Fibroblast of lung (primary cell): ENCODE results near the gene ABCA13. TPM values are rescaled to one million over a fixed set of nuclear protein-coding genes. Genes with fewer than 3 reads are reported as not detected.

Source experiments
- DNase-seq, 2 donors: peaks; one replicate each; pipeline versions ENCODE4 v3.0.0 to v3.0.0-alpha.2; 2010; ENCODE audit warnings: low read depth in 2 of 2
- H2AFZ ChIP-seq: 2 replicates; pipeline ENCODE4 v1.5.1; 2012; ENCODE audit warnings: low read length, control low read depth, inconsistent platforms
- H3K27ac ChIP-seq: 2 replicates; pipeline ENCODE4 v1.5.1; 2011; ENCODE audit warnings: low read length, control low read depth; ENCODE audit not compliant: insufficient read depth
- H3K27me3 ChIP-seq: 2 replicates; pipeline ENCODE4 v1.5.1; 2011; ENCODE audit warnings: mild to moderate bottlenecking, low read length; ENCODE audit not compliant: control insufficient read depth, insufficient read depth
- H3K36me3 ChIP-seq: 2 replicates; pipeline ENCODE4 v1.5.1; 2011; ENCODE audit warnings: low read length; ENCODE audit not compliant: control insufficient read depth, insufficient read depth
- H3K4me1 ChIP-seq: 2 replicates; pipeline ENCODE4 v1.5.1; 2011; ENCODE audit warnings: low read length; ENCODE audit not compliant: control insufficient read depth, insufficient read depth; ENCODE audit errors: extremely low read depth
- H3K4me2 ChIP-seq: 2 replicates; pipeline ENCODE4 v1.5.1; 2011; ENCODE audit warnings: low read length, control low read depth; ENCODE audit not compliant: insufficient read depth; ENCODE audit errors: extremely low read depth
- H3K4me3 ChIP-seq, 4 experiments: fragments of 200-600 bp in 1 of 4; sonication (generic) in 1 of 4; replicated peaks in 1 of 4; 2 replicates each; pipeline ENCODE4 v1.5.1; 2011 to 2016; ENCODE audit warnings: low read length in 4 of 4, low read depth in 3 of 4, mild to moderate bottlenecking in 3 of 4, control low read depth in 2 of 4, inconsistent platforms in 1 of 4, mixed read lengths in 1 of 4; ENCODE audit not compliant: insufficient read depth in 1 of 4; ENCODE audit errors: control extremely low read depth in 1 of 4
- H3K79me2 ChIP-seq: 2 replicates; pipeline ENCODE4 v1.5.1; 2012; ENCODE audit warnings: mild to moderate bottlenecking, low read length, inconsistent platforms; ENCODE audit not compliant: control insufficient read depth, insufficient read depth
- H3K9ac ChIP-seq: 2 replicates; pipeline ENCODE4 v1.5.1; 2011; ENCODE audit warnings: mild to moderate bottlenecking, low read length, control low read depth; ENCODE audit not compliant: insufficient read depth
- H3K9me3 ChIP-seq: 2 replicates; pipeline ENCODE4 v1.5.1; 2012; ENCODE audit warnings: low read depth, low read length; ENCODE audit not compliant: control insufficient read depth, insufficient read depth
- H4K20me1 ChIP-seq: 2 replicates; pipeline ENCODE4 v1.5.1; 2011; ENCODE audit warnings: low read length; ENCODE audit not compliant: control insufficient read depth, insufficient read depth; ENCODE audit errors: extremely low read depth
- CTCF ChIP-seq, 2 donors: IDR thresholded peaks in 1 of 2; conservative IDR thresholded peaks in 1 of 2; 1 replicate in 1 of 2; 2 replicates in 1 of 2; pipeline ENCODE4 v1.5.1; 2011 to 2012; ENCODE audit warnings: low read length in 2 of 2, control low read depth in 1 of 2, inconsistent platforms in 1 of 2, low read depth in 1 of 2, mild to moderate bottlenecking in 1 of 2
- EZH2 ChIP-seq: IDR thresholded peaks from 2 replicates; pipeline ENCODE4 v1.5.1; 2012; ENCODE audit warnings: low read length, control low read depth, mild to moderate bottlenecking; ENCODE audit errors: missing control alignments
- polyA plus RNA-seq, 2 donors: library from polyadenylated mRNA; depleted of rRNA in 1 of 2; stranded (reverse) in 1 of 2; unstranded in 1 of 2; fragments of >200 nt; gene quantifications; 2 replicates each; pipeline ENCODE4 v1.2.1, GENCODE V29; 2011 to 2012; ENCODE audit warnings: missing spikeins in 1 of 2
- total RNA-seq: library from RNA; depleted of rRNA; stranded (reverse); fragments of >200 nt; gene quantifications from 2 replicates; pipeline ENCODE4 v1.2.1, GENCODE V29; 2014

ABCA13 gene
- total and polyA plus RNA-seq, 2 donors (not counting 1 experiment from before 2014, with no cell fraction given), result 0.08 to 10.9 TPM

- H3K27ac ChIP-seq, result no peak overlapping the region
- no peaks in the 10 kb centered on the region for H3K4me1 ChIP-seq
- H3K4me3 ChIP-seq, result no peak overlapping the region
- no peaks in the 10 kb centered on the region for H3K27me3 ChIP-seq
- H3K9ac ChIP-seq, result no peak overlapping the region
- H3K4me2 ChIP-seq, result no peak overlapping the region
- no peaks in the 10 kb centered on the region for H3K9me3 ChIP-seq
- TF ChIP-seq CTCF (conservative IDR thresholded peaks at IDR 0.05 in 1 of 2, IDR thresholded peaks at IDR 0.05 in 1 of 2; ENCODE audit: low read depth in 1 of 2, low read length in 2 of 2) (no peak), EZH2 (no peak)
- no peak overlapping the region for H2AFZ ChIP-seq
- DNase-seq, result no peak
- no peaks in the 10 kb centered on the region for H3K79me2 ChIP-seq
- no peaks in the 10 kb centered on the region for H4K20me1 ChIP-seq
- no peaks in the 10 kb centered on the region for H3K36me3 ChIP-seq
These were observed 339.8 kb downstream of the ABCA13 start for GRCh38 chr7:48511080-48511479.

GRCh38 chr7:48512892-48513291 lies 341.6 kb downstream of the ABCA13 start:
- Histone ChIP-seq H2AFZ (no peak overlapping the region), H3K9me3 (no peaks in the 10 kb centered on the region), H3K36me3 (no peaks in the 10 kb centered on the region), H3K27ac (no peak overlapping the region), H3K4me3 (no peak overlapping the region), H3K27me3 (no peaks in the 10 kb centered on the region), H3K4me1 (no peaks in the 10 kb centered on the region), H3K4me2 (no peak overlapping the region), H3K9ac (no peak overlapping the region), H3K79me2 (no peaks in the 10 kb centered on the region), H4K20me1 (no peaks in the 10 kb centered on the region)
- no peak for TF ChIP-seq CTCF (conservative IDR thresholded peaks at IDR 0.05 in 1 of 2, IDR thresholded peaks at IDR 0.05 in 1 of 2; ENCODE audit: low read depth in 1 of 2, low read length in 2 of 2)
- no peak for DNase-seq

- Histone ChIP-seq H3K4me1 (no peaks in the 10 kb centered on the region), H3K36me3 (no peaks in the 10 kb centered on the region), H3K4me2 (no peak overlapping the region), H2AFZ (no peak overlapping the region), H3K79me2 (no peaks in the 10 kb centered on the region), H3K27me3 (no peaks in the 10 kb centered on the region), H3K4me3 (no peak overlapping the region), H3K9ac (no peak overlapping the region), H3K27ac (no peak overlapping the region), H3K9me3 (no peaks in the 10 kb centered on the region), H4K20me1 (no peaks in the 10 kb centered on the region)
- TF ChIP-seq EZH2 (no peak), CTCF (conservative IDR thresholded peaks at IDR 0.05 in 1 of 2, IDR thresholded peaks at IDR 0.05 in 1 of 2; ENCODE audit: low read depth in 1 of 2, low read length in 2 of 2) (no peak)
- no peak for DNase-seq
These were observed 343.9 kb downstream of the ABCA13 start for GRCh38 chr7:48515171-48515570.
